Loucy (cell line): Measurements from ENCODE around the gene EFNA3.

ENCODE experiments used
- H2AFZ ChIP-seq: fragments of 200-600 bp; sonication (generic); 2 replicates; pipeline ENCODE4 v1.6.0; 2016; ENCODE audit warnings: antibody characterized with exemption, mild to moderate bottlenecking, low read length, moderate library complexity
- H3F3A ChIP-seq: fragments of 200-600 bp; 2 replicates; pipeline ENCODE4 v1.6.0; 2016; ENCODE audit warnings: antibody characterized with exemption, low read depth, mild to moderate bottlenecking
- H3K27me3 ChIP-seq: fragments of 200-600 bp; sonication (generic); 2 replicates; pipeline ENCODE4 v1.6.1; 2014; ENCODE audit warnings: low read length, mild to moderate bottlenecking; ENCODE audit not compliant: insufficient read depth, poor library complexity, severe bottlenecking
- H3K36me3 ChIP-seq: fragments of 200-600 bp; sonication (generic); 2 replicates; pipeline ENCODE4 v1.6.1; 2016; ENCODE audit warnings: low read length; ENCODE audit not compliant: insufficient read depth
- H3K4me1 ChIP-seq: fragments of 200-600 bp; sonication (generic); 2 replicates; pipeline ENCODE4 v1.5.1; 2014; ENCODE audit warnings: low read length, mild to moderate bottlenecking; ENCODE audit not compliant: insufficient read depth, poor library complexity, severe bottlenecking
- H3K4me2 ChIP-seq: fragments of 200-600 bp; sonication (generic); 2 replicates; pipeline ENCODE4 v1.6.0; 2014; ENCODE audit warnings: antibody characterized with exemption, low read length, low read depth, mild to moderate bottlenecking; ENCODE audit not compliant: poor library complexity, severe bottlenecking
- H3K4me3 ChIP-seq: fragments of 200-600 bp; sonication (generic); 2 replicates; pipeline ENCODE4 v1.5.1; 2014; ENCODE audit warnings: low read length, mild to moderate bottlenecking, mixed read lengths; ENCODE audit not compliant: poor library complexity, severe bottlenecking
- H3K79me2 ChIP-seq: fragments of 200-600 bp; sonication (generic); 2 replicates; pipeline ENCODE4 v1.6.1; 2014; ENCODE audit warnings: low read length; ENCODE audit not compliant: insufficient read depth
- H3K9ac ChIP-seq: fragments of 200-600 bp; sonication (generic); 2 replicates; pipeline ENCODE4 v1.6.0; 2014; ENCODE audit warnings: mild to moderate bottlenecking, low read depth, low read length, moderate library complexity; ENCODE audit not compliant: poor library complexity, severe bottlenecking
- H3K9me2 ChIP-seq: fragments of 200-600 bp; sonication (generic); replicated peaks from 2 replicates; pipeline ENCODE4 v1.6.1; 2016; ENCODE audit warnings: low read depth, low read length, mixed read lengths
- H3K9me3 ChIP-seq: fragments of 200-600 bp; sonication (generic); 2 replicates; pipeline ENCODE4 v1.6.1; 2014; ENCODE audit warnings: mild to moderate bottlenecking, antibody characterized with exemption, low read length, low read depth; ENCODE audit not compliant: insufficient read depth
- H4K20me1 ChIP-seq: fragments of 200-600 bp; sonication (generic); 2 replicates; pipeline ENCODE4 v1.6.0; 2014; ENCODE audit warnings: antibody characterized with exemption, low read length, mild to moderate bottlenecking; ENCODE audit not compliant: insufficient read depth, poor library complexity, severe bottlenecking
- EZH2phosphoT487 ChIP-seq: fragments of 200-600 bp; IDR thresholded peaks from 2 replicates; pipeline ENCODE4 v1.6.1; 2018; ENCODE audit warnings: antibody characterized with exemption, mild to moderate bottlenecking, moderate library complexity, borderline replicate concordance
- TF ChIP-seq, protein P1 (sequence below): fragments of 200-600 bp; sonication (generic); conservative IDR thresholded peaks from 2 replicates; pipeline ENCODE4 v1.5.1; 2014; ENCODE audit warnings: mild to moderate bottlenecking, antibody characterized with exemption, low read length

EFNA3 gene

DNA sequence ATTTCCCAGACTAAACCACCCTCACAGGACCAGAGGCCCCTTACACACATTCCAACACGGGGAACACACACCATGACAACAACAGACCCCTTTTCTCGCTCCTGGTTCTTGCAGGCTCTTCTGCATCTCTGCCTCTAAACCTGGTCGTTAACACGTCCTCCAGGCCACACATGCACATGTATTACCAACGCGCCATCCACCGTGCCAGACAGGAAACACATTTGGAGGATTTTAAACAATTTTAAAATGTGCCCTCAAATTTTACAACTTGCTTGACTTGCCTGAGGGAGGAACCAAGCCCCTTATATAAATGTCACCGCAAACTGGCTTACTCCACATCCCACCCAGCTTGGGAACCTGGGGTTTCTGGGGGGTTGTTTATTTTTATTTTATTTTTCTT, 32.2 kb downstream of the EFNA3 start:
- Histone ChIP-seq H4K20me1 (no peaks in the 10 kb centered on the region), H3K9me3 (no peaks in the 10 kb centered on the region), H3F3A (no peaks in the 10 kb centered on the region), H3K4me1 (peaks cover 6% of the 10 kb centered on the region), H3K4me2 (no peak overlapping the region), H3K9ac (no peak overlapping the region), H3K79me2 (no peaks in the 10 kb centered on the region), H3K27me3 (no peaks in the 10 kb centered on the region), H3K9me2 (no peaks in the 10 kb centered on the region), H3K36me3 (no peaks in the 10 kb centered on the region), H3K4me3 (no peak overlapping the region), H2AFZ (no peak overlapping the region)
- TF ChIP-seq, protein P1, sequence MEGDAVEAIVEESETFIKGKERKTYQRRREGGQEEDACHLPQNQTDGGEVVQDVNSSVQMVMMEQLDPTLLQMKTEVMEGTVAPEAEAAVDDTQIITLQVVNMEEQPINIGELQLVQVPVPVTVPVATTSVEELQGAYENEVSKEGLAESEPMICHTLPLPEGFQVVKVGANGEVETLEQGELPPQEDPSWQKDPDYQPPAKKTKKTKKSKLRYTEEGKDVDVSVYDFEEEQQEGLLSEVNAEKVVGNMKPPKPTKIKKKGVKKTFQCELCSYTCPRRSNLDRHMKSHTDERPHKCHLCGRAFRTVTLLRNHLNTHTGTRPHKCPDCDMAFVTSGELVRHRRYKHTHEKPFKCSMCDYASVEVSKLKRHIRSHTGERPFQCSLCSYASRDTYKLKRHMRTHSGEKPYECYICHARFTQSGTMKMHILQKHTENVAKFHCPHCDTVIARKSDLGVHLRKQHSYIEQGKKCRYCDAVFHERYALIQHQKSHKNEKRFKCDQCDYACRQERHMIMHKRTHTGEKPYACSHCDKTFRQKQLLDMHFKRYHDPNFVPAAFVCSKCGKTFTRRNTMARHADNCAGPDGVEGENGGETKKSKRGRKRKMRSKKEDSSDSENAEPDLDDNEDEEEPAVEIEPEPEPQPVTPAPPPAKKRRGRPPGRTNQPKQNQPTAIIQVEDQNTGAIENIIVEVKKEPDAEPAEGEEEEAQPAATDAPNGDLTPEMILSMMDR: no peak
- no peak for TF ChIP-seq EZH2phosphoT487

DNA sequence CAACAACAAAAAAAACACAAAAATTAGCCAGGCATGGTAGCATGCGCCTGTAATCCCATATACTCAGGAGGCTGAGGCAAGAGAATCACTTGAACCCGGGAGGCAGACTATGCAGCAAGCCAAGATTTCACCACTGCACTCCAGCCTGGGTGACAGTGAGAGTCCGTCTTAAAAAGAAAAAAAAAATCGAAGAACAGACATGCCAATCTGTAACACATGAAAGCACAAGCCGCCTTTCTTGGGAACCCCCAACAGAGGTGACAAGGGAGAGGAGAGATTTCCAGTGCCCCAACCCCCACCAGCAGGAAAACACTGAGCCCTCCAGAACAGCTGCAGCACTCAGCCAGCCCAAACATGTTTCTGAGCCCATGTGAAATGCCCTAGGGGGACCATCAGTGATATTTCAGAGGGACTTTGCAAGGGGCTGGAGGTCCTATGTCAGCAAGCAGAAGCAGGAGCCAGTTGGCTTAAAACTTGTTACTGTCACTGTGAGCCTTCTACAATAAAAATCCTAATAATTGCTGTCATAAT, 34.9 kb downstream of the EFNA3 start:
- Histone ChIP-seq H3K4me1 (peaks cover 6% of the 10 kb centered on the region), H3K79me2 (no peaks in the 10 kb centered on the region), H3K36me3 (no peaks in the 10 kb centered on the region), H3K9me3 (no peaks in the 10 kb centered on the region), H4K20me1 (no peaks in the 10 kb centered on the region), H3F3A (no peaks in the 10 kb centered on the region), H2AFZ (no peak overlapping the region), H3K27me3 (no peaks in the 10 kb centered on the region), H3K9ac (no peak overlapping the region), H3K9me2 (no peaks in the 10 kb centered on the region), H3K4me3 (no peak overlapping the region), H3K4me2 (no peak overlapping the region)
- no peak for TF ChIP-seq EZH2phosphoT487
- TF ChIP-seq, protein P1: no peak

DNA sequence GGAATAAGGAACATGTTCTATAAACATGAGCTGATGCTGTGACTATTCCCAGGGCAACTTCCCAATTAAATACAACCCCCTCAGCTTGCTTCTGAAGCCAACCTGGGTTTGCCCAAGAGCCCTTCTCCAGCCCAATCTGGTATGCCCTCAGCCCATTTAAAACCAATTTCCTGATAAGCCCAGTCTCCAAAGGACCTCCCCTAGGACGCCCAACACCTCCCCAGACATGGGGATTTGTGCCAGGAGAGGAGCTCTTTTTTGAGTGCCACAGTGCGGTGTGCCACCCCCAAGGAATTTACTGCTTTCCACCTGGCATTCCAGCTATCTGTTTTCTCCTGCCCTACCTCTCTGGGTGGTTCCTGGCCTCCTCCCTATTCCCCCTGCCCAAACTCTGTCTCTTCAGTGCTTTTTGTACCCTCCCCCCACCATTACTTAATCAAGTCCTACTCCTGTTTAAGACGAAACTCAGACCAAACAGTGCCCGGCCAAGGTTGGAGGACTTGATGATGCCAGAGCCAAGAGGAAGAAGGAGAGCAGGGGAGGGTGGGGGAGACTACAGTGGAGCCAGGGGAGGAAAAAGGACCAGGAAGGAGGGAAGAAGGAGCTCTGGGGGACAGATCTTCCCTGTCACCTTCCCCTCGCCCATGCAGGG, 37.6 kb downstream of the EFNA3 start:
- no peak overlapping the region for H3K4me2 ChIP-seq
- H3F3A ChIP-seq: no peaks in the 10 kb centered on the region
- no peaks in the 10 kb centered on the region for H3K9me2 ChIP-seq
- H2AFZ ChIP-seq: peak overlapping the region; percentile 14; the same call in 1 of the 2 replicates
- no peaks in the 10 kb centered on the region for H4K20me1 ChIP-seq
- H3K79me2 ChIP-seq: no peaks in the 10 kb centered on the region
- no peak overlapping the region for H3K4me3 ChIP-seq
- H3K9me3 ChIP-seq: no peaks in the 10 kb centered on the region
- TF ChIP-seq, protein P1: no peak
- no peak for TF ChIP-seq EZH2phosphoT487
- H3K4me1 ChIP-seq: peaks cover under 1% of the 10 kb centered on the region
- H3K9ac ChIP-seq: no peak overlapping the region
- H3K27me3 ChIP-seq: no peaks in the 10 kb centered on the region
- H3K36me3 ChIP-seq: no peaks in the 10 kb centered on the region
